D341Med (cell line): ENCODE data around the gene POLDIP2.
A peak's percentile ranks its signal among the peaks of the same experiment; 100 is the strongest.

Source experiments
- DNase-seq: peaks from one replicate; pipeline ENCODE4 v3.0.0; 2012; ENCODE audit warnings: low spot score

The POLDIP2 gene

GRCh38 chr17:28357061-28357900 lies at the start of gene POLDIP2:
Gene POLDIP2, minus strand, starts transcription at chr17:28357527. Its CDS starts 79 bp downstream, at chr17:28357448.
- DNase-seq, result peak; percentile 100

GRCh38 chr17:28406473-28406814 lies 49.1 kb upstream of the POLDIP2 start:
- no peak for DNase-seq

- DNase-seq, result peak; percentile 91
Observed at GRCh38 chr17:28405632-28406472, 48.5 kb upstream of the POLDIP2 start, which contains the start of gene SLC46A1. Gene SLC46A1, minus strand, starts transcription at chr17:28406212. Its CDS starts 98 bp downstream, at chr17:28406114.

- no peak for DNase-seq
Observed at GRCh38 chr17:28404812-28405570, 47.7 kb upstream of the POLDIP2 start.

- no peak for DNase-seq
Observed at GRCh38 chr17:28404461-28404811, 47.1 kb upstream of the POLDIP2 start.

GRCh38 chr17:28404007-28404406 lies 46.7 kb upstream of the POLDIP2 start:
- DNase-seq, result no peak

- no peak for DNase-seq
Observed at GRCh38 chr17:28402844-28403243, 45.5 kb upstream of the POLDIP2 start.

- DNase-seq, result no peak
Observed at GRCh38 chr17:28402224-28402630, 44.9 kb upstream of the POLDIP2 start.

- no peak for DNase-seq
Observed at GRCh38 chr17:28399808-28400207, 42.5 kb upstream of the POLDIP2 start.

GRCh38 chr17:28398280-28398981 lies 41.1 kb upstream of the POLDIP2 start:
- no peak for DNase-seq

GRCh38 chr17:28397687-28398279 lies 40.5 kb upstream of the POLDIP2 start:
- no peak for DNase-seq

- DNase-seq, result no peak
Observed at GRCh38 chr17:28397275-28397674, 39.9 kb upstream of the POLDIP2 start.

- DNase-seq, result no peak
Observed at GRCh38 chr17:28396635-28397239, 39.4 kb upstream of the POLDIP2 start.

- no peak for DNase-seq
Observed at GRCh38 chr17:28395968-28396367, 38.6 kb upstream of the POLDIP2 start.

- DNase-seq, result no peak
Observed at GRCh38 chr17:28395426-28395825, 38.1 kb upstream of the POLDIP2 start.

- no peak for DNase-seq
Observed at GRCh38 chr17:28394337-28395116, 37.2 kb upstream of the POLDIP2 start.

- DNase-seq, result peak; percentile 28
Observed at GRCh38 chr17:28392491-28392890, 35.2 kb upstream of the POLDIP2 start.

- DNase-seq, result peak; percentile 30
Observed at GRCh38 chr17:28391401-28391800, 34.1 kb upstream of the POLDIP2 start.

GRCh38 chr17:28390984-28391383 lies 33.7 kb upstream of the POLDIP2 start:
- DNase-seq, result no peak

- no peak for DNase-seq
Observed at GRCh38 chr17:28390563-28390962, 33.2 kb upstream of the POLDIP2 start.
